ENCODE measurements around the gene STK32B. TPM values are rescaled to one million over a fixed set of nuclear protein-coding genes. Genes with fewer than 3 reads are reported as not detected.

The STK32B gene
- total RNA-seq, 4 donors from 2014 or later, result 0.46 to 0.68 (median 0.49) TPM; not detected in 1

DNA sequence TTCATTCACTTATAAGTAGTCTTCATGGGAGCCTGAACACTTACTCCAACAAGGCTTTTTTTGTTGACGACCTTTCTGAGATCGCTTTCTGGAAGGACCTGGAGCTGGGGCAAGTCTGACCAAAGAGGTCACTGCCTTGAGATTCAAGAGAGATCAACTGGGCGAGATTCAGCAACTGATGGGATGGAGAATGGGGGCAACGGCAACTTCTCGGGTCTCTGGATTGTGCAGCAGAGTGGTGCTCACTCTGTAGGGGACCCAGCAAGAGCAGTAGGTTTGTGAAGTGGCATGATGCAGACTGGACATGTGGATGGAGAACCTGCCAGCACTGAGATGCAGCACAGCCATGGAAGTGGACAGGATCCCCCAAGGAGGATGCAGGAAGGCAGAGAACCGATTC lies 369.0 kb downstream of the STK32B start:
- intact Hi-C loops (cut with DNase I; ENCODE audit: low total_unique reads), result no loop called here

DNA sequence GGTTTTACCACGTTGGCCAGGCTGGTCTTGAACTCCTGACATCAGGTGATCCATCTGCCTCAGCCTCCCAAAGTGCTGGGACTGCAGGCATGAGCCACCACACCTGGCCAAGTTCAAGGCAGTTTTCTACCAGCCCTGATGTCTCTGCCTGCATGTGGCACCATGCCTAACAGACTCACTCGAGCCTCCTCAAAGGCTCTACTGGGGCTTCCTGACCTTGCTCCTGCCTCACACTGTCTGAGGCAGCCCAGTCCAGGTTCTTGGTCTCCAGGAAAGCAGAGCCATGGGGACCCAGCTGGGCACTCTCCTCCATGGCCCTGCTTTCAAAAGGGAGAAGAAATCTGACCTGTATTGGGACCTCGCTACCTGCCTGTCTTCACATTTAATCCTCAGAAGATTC lies 370.1 kb downstream of the STK32B start:
- H3K27ac ChIP-seq, result no peak overlapping the region
- intact Hi-C loops (cut with DNase I; ENCODE audit: low total_unique reads) (no loop called here), in situ Hi-C loops (cut with MboI; ENCODE audit: low sequenced_read_pairs in 4 of 4) (no loop called here)
- H3K36me3 ChIP-seq, result no peaks in the 10 kb centered on the region
- no peaks in the 10 kb centered on the region for H3K4me1 ChIP-seq
- no peak for TF ChIP-seq POLR2A (IDR thresholded peaks at IDR 0.05)
- TF ChIP-seq, protein P1, sequence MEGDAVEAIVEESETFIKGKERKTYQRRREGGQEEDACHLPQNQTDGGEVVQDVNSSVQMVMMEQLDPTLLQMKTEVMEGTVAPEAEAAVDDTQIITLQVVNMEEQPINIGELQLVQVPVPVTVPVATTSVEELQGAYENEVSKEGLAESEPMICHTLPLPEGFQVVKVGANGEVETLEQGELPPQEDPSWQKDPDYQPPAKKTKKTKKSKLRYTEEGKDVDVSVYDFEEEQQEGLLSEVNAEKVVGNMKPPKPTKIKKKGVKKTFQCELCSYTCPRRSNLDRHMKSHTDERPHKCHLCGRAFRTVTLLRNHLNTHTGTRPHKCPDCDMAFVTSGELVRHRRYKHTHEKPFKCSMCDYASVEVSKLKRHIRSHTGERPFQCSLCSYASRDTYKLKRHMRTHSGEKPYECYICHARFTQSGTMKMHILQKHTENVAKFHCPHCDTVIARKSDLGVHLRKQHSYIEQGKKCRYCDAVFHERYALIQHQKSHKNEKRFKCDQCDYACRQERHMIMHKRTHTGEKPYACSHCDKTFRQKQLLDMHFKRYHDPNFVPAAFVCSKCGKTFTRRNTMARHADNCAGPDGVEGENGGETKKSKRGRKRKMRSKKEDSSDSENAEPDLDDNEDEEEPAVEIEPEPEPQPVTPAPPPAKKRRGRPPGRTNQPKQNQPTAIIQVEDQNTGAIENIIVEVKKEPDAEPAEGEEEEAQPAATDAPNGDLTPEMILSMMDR (IDR thresholded peaks at IDR 0.05 in 4 of 5, conservative IDR thresholded peaks at IDR 0.05 in 1 of 5), result no peak
- no peaks in the 10 kb centered on the region for H3K27me3 ChIP-seq
- H3K9me3 ChIP-seq, result no peaks in the 10 kb centered on the region
- ATAC-seq (no peak), DNase-seq (no peak)
- no peak overlapping the region for H3K4me3 ChIP-seq

More for the DNA sequence above, 369.0 kb downstream of the STK32B start:
- no peak overlapping the region for H3K27ac ChIP-seq
- no peak overlapping the region for H3K4me3 ChIP-seq
- ATAC-seq (no peak), DNase-seq (no peak)
- no peaks in the 10 kb centered on the region for H3K9me3 ChIP-seq
- H3K27me3 ChIP-seq, result no peaks in the 10 kb centered on the region
- no peaks in the 10 kb centered on the region for H3K4me1 ChIP-seq
- H3K36me3 ChIP-seq, result no peaks in the 10 kb centered on the region
- in situ Hi-C loops (cut with MboI; ENCODE audit: low sequenced_read_pairs in 4 of 4), result no loop called here
- TF ChIP-seq, protein P1 (IDR thresholded peaks at IDR 0.05 in 4 of 5, conservative IDR thresholded peaks at IDR 0.05 in 1 of 5), result no peak
- TF ChIP-seq POLR2A (IDR thresholded peaks at IDR 0.05), result no peak

DNA sequence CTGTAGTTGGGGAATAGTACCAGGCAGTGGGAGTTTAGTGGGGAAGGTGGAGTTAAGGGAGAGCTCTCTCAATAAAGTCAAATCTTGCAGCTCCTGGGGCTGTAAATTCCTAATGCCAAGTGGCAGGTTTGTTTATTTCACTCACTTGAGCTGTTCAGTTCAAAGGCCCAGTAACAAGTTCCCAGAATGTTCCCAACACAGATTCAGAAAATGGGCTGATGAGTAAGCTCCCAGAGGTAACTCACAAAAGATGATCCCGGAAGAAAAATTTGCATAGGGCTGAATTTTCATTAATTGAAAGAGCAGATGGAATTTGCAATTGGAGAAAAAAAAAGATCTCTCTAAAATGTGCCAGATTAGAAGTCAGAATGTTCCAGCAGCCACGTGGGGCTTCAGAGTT lies 370.9 kb downstream of the STK32B start:
- TF ChIP-seq, protein P1 (IDR thresholded peaks at IDR 0.05 in 4 of 5, conservative IDR thresholded peaks at IDR 0.05 in 1 of 5), result no peak
- TF ChIP-seq POLR2A (IDR thresholded peaks at IDR 0.05), result no peak
- ATAC-seq (no peak), DNase-seq (no peak)
- Histone ChIP-seq H3K4me1 (no peaks in the 10 kb centered on the region), H3K27me3 (no peaks in the 10 kb centered on the region), H3K9me3 (no peaks in the 10 kb centered on the region), H3K27ac (no peak overlapping the region), H3K4me3 (no peak overlapping the region), H3K36me3 (no peaks in the 10 kb centered on the region)
- intact Hi-C loops (cut with DNase I; ENCODE audit: low total_unique reads) (no loop called here), in situ Hi-C loops (cut with MboI; ENCODE audit: low sequenced_read_pairs in 4 of 4) (no loop called here)

DNA sequence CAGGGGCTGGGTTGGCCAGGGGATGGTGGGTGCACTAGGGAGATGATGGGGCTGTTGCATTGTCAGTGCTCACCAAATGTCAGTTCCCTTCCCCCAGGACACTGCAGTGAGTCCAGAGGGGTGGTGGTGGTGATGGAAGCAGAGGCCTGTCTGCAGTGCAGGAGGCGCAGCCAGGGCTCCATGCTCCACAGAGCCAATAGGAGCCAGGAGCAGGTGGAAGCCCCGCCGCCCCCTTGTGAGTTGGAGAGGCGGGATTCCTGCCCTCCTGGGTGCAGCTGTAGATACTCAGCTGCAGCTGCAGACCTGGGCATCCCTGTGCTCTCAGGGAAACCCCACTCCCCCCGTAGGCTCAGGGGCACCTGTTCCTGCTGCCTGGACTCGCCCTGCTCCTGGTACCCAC lies 372.4 kb downstream of the STK32B start:
- no peaks in the 10 kb centered on the region for H3K27me3 ChIP-seq
- H3K27ac ChIP-seq, result no peak overlapping the region
- no peaks in the 10 kb centered on the region for H3K36me3 ChIP-seq
- H3K4me1 ChIP-seq, result no peaks in the 10 kb centered on the region
- no peak for ATAC-seq
- TF ChIP-seq POLR2A (IDR thresholded peaks at IDR 0.05), result no peak
- TF ChIP-seq, protein P1 (IDR thresholded peaks at IDR 0.05 in 4 of 5, conservative IDR thresholded peaks at IDR 0.05 in 1 of 5), result no peak
- DNase-seq, result no peak
- in situ Hi-C loops (cut with MboI; ENCODE audit: low sequenced_read_pairs in 4 of 4) (no loop called here), intact Hi-C loops (cut with DNase I; ENCODE audit: low total_unique reads) (no loop called here)
- no peaks in the 10 kb centered on the region for H3K9me3 ChIP-seq
- no peak overlapping the region for H3K4me3 ChIP-seq

DNA sequence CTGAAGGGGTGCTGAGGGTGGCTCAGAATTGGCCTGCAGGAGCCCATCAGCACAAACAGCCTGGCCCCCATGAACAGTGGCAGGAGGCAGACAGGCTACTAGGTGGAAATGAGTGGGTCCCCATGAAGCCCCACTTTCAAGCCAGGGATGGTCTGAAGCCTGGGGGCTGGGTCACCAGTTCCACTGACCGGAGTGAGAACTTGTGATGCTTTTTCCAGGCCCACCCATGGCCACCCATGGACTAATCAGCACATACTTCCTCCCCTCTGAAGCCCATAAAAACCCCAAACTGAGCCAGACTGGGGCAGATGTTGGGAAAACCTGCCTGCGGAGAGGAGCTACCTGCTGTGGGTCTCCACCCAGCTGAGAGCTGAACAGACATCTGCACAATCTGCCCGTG lies 372.9 kb downstream of the STK32B start:
- intact Hi-C loops (cut with DNase I; ENCODE audit: low total_unique reads) (no loop called here), in situ Hi-C loops (cut with MboI; ENCODE audit: low sequenced_read_pairs in 4 of 4) (no loop called here)
- DNase-seq (no peak), ATAC-seq (no peak)
- Histone ChIP-seq H3K9me3 (no peaks in the 10 kb centered on the region), H3K27me3 (no peaks in the 10 kb centered on the region), H3K36me3 (no peaks in the 10 kb centered on the region), H3K27ac (no peak overlapping the region), H3K4me1 (no peaks in the 10 kb centered on the region), H3K4me3 (no peak overlapping the region)
- TF ChIP-seq, protein P1 (IDR thresholded peaks at IDR 0.05 in 4 of 5, conservative IDR thresholded peaks at IDR 0.05 in 1 of 5), result no peak
- no peak for TF ChIP-seq POLR2A (IDR thresholded peaks at IDR 0.05)

All from gastrocnemius medialis (tissue), 4 donors.